Measurements from ENCODE around the gene GPRC5C. TPM values are rescaled to one million over a fixed set of nuclear protein-coding genes. Genes with fewer than 3 reads are reported as not detected.

Gene GPRC5C
- total RNA-seq, 1 donor from 2014 or later, result 38.7 TPM

DNA sequence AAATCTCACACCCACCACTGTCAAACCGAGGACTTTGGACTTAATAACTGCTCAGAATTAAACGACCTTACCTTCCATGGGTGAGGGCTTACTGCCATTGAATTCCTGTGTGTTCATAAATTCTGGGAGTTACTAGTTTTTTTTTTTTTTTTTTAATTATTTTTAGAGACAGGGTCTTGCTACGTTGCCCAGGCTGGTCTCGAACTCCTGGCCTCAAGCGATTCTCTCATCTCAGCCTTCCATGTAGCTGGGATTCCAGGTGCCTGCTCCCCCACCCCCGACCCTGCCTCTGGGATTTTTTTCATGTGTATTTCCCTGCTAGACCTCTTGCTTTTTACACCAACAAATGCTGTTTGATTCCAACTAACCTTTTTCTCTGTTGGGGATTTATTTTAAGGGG is 19.7 kb downstream of the GPRC5C start:
- DNase-seq (ENCODE audit: low spot score in 2 of 2, unreplicated experiment in 2 of 2), result no peak
- H3K4me1 Mint-ChIP-seq, result peaks cover 15% of the 10 kb centered on the region
- TF ChIP-seq, protein P1, sequence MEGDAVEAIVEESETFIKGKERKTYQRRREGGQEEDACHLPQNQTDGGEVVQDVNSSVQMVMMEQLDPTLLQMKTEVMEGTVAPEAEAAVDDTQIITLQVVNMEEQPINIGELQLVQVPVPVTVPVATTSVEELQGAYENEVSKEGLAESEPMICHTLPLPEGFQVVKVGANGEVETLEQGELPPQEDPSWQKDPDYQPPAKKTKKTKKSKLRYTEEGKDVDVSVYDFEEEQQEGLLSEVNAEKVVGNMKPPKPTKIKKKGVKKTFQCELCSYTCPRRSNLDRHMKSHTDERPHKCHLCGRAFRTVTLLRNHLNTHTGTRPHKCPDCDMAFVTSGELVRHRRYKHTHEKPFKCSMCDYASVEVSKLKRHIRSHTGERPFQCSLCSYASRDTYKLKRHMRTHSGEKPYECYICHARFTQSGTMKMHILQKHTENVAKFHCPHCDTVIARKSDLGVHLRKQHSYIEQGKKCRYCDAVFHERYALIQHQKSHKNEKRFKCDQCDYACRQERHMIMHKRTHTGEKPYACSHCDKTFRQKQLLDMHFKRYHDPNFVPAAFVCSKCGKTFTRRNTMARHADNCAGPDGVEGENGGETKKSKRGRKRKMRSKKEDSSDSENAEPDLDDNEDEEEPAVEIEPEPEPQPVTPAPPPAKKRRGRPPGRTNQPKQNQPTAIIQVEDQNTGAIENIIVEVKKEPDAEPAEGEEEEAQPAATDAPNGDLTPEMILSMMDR (IDR thresholded peaks at IDR 0.05; ENCODE audit: unreplicated experiment), result no peak
- no peak overlapping the region for H3K27ac Mint-ChIP-seq
- no peak overlapping the region for H3K4me3 Mint-ChIP-seq
- H3K9me3 Mint-ChIP-seq, result no peaks in the 10 kb centered on the region
- peaks cover 14% of the 10 kb centered on the region for H3K27me3 Mint-ChIP-seq (ENCODE audit: low read depth)
- peaks cover 7% of the 10 kb centered on the region for H3K36me3 Mint-ChIP-seq

DNA sequence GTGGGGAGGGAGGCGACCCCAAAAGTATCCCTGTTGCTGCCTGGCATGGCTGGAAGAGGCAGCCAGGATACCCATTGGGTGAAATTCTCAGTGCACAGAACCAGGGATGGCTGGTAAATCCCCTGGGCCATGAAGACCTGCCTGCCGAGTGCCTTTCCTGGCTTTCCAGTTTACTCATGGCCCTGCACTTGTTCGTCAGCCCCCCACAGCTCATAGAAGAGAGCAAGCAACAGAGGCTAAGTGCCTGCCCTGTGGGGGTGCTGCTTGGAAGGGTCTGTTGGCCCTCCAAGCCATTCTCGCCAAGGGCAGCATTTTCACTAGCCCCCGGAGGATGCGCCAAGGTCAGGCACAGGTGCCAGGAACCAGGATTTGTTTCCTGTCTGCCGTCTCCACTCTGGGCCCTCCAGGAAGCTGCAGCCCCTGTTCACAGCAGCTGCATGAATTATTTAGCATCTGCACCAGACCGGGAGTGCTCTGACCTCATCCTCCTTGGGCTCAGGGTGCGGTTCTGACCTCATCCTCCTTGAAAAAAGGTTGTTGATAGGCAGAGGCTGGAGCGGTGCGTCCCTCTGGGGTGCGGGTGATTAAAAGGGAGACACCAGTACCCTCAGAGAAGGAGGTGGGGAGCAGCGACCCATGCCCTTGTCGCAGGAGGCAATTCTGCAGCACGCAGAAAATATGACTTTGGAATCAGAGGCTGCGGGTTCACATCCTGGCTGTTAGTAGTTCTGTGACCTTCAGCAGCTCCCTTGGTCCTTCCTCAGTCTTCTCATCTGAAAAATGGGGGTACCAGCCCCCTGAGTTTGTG is 20.3 kb downstream of the GPRC5C start:
- H3K36me3 Mint-ChIP-seq, result peaks cover 4% of the 10 kb centered on the region
- H3K4me3 Mint-ChIP-seq, result peak overlapping the region; percentile 4
- peaks cover 19% of the 10 kb centered on the region for H3K4me1 Mint-ChIP-seq
- H3K9me3 Mint-ChIP-seq, result no peaks in the 10 kb centered on the region
- H3K27ac Mint-ChIP-seq, result no peak overlapping the region
- no peak for DNase-seq (ENCODE audit: low spot score in 2 of 2, unreplicated experiment in 2 of 2)
- peaks cover 14% of the 10 kb centered on the region for H3K27me3 Mint-ChIP-seq (ENCODE audit: low read depth)
- TF ChIP-seq, protein P1 (IDR thresholded peaks at IDR 0.05; ENCODE audit: unreplicated experiment), result no peak

DNA sequence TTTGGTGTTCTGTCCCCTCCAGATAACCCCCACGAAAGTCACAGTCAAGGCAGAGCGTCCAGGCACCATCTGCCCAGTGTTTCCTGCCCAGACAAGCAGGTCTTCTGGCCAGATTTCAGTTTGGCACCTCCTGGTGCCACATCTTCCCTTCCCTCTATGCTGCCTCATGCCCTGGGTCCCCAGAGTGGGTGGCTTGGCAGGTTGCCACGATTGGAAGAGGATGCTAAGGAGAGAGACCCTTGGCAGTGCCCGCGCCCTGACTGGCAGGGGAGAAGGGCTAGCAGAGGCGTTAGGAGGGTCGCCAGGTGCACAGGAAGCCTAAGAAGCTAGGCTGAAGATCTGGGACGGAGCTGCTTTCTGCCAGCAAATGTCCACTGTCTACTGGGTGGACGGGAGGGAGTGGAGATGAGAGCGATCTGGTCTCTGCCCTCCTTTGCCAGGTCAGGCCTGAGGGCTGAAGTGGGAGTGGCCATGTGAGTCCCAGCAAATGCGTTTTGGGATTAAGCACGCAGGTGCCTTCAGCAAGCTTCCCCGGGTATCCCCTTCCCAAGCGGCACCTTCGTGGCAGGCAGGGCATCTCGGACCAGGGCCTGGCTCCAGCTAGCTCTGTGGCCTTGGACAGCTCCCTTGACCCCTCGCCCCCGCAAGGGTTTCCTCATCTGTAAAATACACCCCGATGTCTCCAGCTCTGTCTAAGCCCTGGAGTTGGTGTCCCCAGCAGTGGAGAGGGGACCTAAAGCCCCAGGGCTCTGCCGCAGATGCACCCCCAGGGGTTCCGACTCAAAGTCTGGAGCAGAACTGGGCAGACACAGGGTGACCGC is 21.2 kb downstream of the GPRC5C start:
- Mint-ChIP-seq H3K4me3 (peak overlapping the region; percentile 38), H3K27me3 (ENCODE audit: low read depth) (peaks cover 20% of the 10 kb centered on the region), H3K4me1 (peaks cover 23% of the 10 kb centered on the region), H3K9me3 (no peaks in the 10 kb centered on the region), H3K27ac (no peak overlapping the region), H3K36me3 (peaks cover 4% of the 10 kb centered on the region)
- no peak for DNase-seq (ENCODE audit: low spot score in 2 of 2, unreplicated experiment in 2 of 2)
- TF ChIP-seq, protein P1 (IDR thresholded peaks at IDR 0.05; ENCODE audit: unreplicated experiment), result no peak

DNA sequence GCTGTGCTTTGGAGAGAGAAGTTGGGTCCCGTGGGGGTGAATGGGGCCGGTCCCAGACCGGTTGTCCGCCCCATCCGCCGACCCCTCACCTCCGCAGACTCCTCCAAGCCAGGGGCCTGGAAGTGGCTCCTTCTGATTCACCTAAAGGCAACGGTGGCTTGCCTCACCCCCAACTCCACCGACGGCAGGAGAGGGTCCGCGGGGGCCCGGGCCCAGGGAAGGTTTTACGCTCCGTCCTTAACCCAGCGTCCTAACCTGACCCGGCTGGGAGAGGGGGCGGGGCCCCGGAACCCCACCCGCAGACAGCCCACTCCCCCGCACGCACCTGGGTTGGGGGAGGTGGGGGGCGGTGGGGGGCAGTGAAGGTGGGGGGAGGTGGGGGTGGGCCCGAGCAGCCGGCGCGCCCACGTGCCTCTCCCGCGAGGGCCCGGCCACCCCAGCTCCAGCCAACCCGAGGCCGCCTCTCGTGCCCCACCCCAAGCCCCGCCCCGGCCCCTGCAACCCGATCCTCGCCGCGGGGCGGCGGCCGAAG is 21.8 kb downstream of the GPRC5C start:
- H3K27me3 Mint-ChIP-seq (ENCODE audit: low read depth), result peaks cover 27% of the 10 kb centered on the region
- TF ChIP-seq, protein P1 (IDR thresholded peaks at IDR 0.05; ENCODE audit: unreplicated experiment), result no peak
- peak overlapping the region; percentile 38 for H3K4me3 Mint-ChIP-seq
- no peaks in the 10 kb centered on the region for H3K9me3 Mint-ChIP-seq
- DNase-seq (ENCODE audit: low spot score in 2 of 2, unreplicated experiment in 2 of 2), result no peak
- peaks cover 23% of the 10 kb centered on the region for H3K4me1 Mint-ChIP-seq
- peaks cover 4% of the 10 kb centered on the region for H3K36me3 Mint-ChIP-seq
- no peak overlapping the region for H3K27ac Mint-ChIP-seq

DNA sequence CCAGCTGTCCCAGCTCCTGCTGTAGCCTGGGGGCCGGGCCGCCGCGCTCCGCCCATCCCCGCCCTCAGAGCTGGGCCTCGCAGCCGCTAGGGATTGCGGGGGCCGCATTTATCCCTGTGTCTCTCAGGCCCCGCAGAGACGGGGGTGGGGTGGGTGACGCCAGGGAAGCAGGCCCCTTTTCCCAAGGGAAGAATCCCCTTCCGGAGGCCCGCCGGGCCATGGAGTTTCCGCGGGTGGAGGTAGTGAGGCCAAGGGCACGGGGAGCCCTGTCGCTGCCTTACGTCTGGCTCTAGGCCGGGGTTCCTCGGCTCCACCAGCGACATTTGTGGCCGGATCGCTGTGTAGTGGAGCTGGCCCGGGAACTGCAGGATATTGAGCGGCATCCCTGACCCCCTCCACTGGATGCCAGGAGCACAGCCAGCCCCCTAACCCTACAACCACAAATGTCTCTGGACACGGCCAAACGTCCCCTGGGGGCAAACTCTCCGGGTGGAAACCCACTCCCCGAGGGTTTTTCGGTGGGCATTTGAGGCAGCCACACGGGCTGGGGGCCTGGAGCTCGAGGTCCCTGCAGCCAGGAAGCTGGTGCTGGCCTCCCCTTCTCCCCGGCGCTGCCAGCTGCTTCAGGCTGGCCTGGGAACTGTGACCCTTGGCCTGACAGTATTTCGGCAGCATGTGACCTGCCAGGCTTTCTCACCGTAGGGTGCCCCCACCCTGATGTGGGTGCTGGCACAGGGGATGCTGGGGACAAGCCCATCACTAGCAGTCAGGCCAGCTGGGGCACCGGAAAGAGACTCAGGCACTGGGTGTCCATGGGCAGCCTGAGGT is 22.5 kb downstream of the GPRC5C start:
- Mint-ChIP-seq H3K27ac (peak overlapping the region; percentile 77), H3K27me3 (ENCODE audit: low read depth) (peaks cover 34% of the 10 kb centered on the region), H3K36me3 (peaks cover 4% of the 10 kb centered on the region), H3K4me1 (peaks cover 23% of the 10 kb centered on the region), H3K9me3 (no peaks in the 10 kb centered on the region), H3K4me3 (peak overlapping the region; percentile 66)
- DNase-seq (ENCODE audit: low spot score in 2 of 2, unreplicated experiment in 2 of 2), result peak; percentile 85 to 88
- TF ChIP-seq, protein P1 (IDR thresholded peaks at IDR 0.05; ENCODE audit: unreplicated experiment), result peak; percentile 15

Measured in mesothelial cell of epicardium (in vitro differentiated cells).